SK-N-SH (cell line): Measurements from ENCODE around the gene TRDMT1. TPM values are rescaled to one million over a fixed set of nuclear protein-coding genes. Genes with fewer than 3 reads are reported as not detected.

Source experiments
- CTCF ChIA-PET: fragments of 300-600, 350-600 bp; formaldehyde crosslinking; extraction: SDS; loops from one replicate; lab custom pipeline; 2021; lab: Yijun Ruan, JAX
- POLR2A ChIA-PET: fragments of 350-600 bp; sonication (Branson Sonifier 250); formaldehyde crosslinking; extraction: SDS; loops from one replicate; lab custom pipeline; 2020; ENCODE audit warnings: antibody characterized with exemption, inconsistent platforms; lab: Yijun Ruan, JAX
- DNase-seq: peaks from one replicate; pipeline ENCODE4 v3.0.0; 2012
- H2AFZ ChIP-seq: fragments of 200-600 bp; sonication (generic); 2 replicates; pipeline ENCODE4 v1.8.1; 2016; ENCODE audit warnings: antibody characterized with exemption, mild to moderate bottlenecking, low read depth
- H3F3A ChIP-seq: fragments of 200-600 bp; sonication (generic); replicated peaks from 2 replicates; pipeline ENCODE3; 2016; ENCODE audit warnings: antibody characterized with exemption, mild to moderate bottlenecking; ENCODE audit not compliant: insufficient read depth
- H3K27ac ChIP-seq, 2 experiments: fragments of 200-500 bp in 1 of 2; fragments of 200-600 bp in 1 of 2; sonication (Bioruptor generic) in 1 of 2; sonication (generic), shearing (Covaris generic) in 1 of 2; 2 replicates each; pipeline versions ENCODE4 v1.5.1 to v1.6.1; 2014 to 2016; ENCODE audit warnings: low read depth in 2 of 2, inconsistent platforms in 1 of 2, low read length in 1 of 2, mild to moderate bottlenecking in 1 of 2, mixed read lengths in 1 of 2
- H3K27me3 ChIP-seq: fragments of 200-600 bp; sonication (generic), shearing (Covaris generic); 2 replicates; pipeline ENCODE4 v1.6.1; 2016; ENCODE audit warnings: mixed run types; ENCODE audit not compliant: insufficient read depth
- H3K36me3 ChIP-seq, 2 experiments: fragments of 200-500 bp in 1 of 2; fragments of 200-600 bp in 1 of 2; sonication (Bioruptor generic) in 1 of 2; sonication (generic) in 1 of 2; replicated peaks in 1 of 2; 2 replicates each; pipeline versions ENCODE3 to v1.5.1; 2014 to 2016; ENCODE audit warnings: low read length in 1 of 2, mild to moderate bottlenecking in 1 of 2; ENCODE audit not compliant: insufficient read depth in 2 of 2, control insufficient read depth in 1 of 2
- H3K4me1 ChIP-seq, 2 experiments: fragments of 200-500 bp in 1 of 2; fragments of 200-600 bp in 1 of 2; sonication (Bioruptor generic) in 1 of 2; sonication (generic), shearing (Covaris generic) in 1 of 2; 2 replicates each; pipeline versions ENCODE4 v1.5.1 to v1.6.1; 2014 to 2016; ENCODE audit warnings: low read depth in 1 of 2, low read length in 1 of 2, mixed run types in 1 of 2; ENCODE audit not compliant: insufficient read depth in 2 of 2, control insufficient read depth in 1 of 2
- H3K4me2 ChIP-seq: fragments of 200-600 bp; sonication (generic), shearing (Covaris generic); 2 replicates; pipeline ENCODE4 v1.6.1; 2017; ENCODE audit warnings: mixed run types
- H3K4me3 ChIP-seq, 2 experiments: fragments of 200-500 bp in 1 of 2; fragments of 200-600 bp in 1 of 2; sonication (Bioruptor generic) in 1 of 2; sonication (generic), shearing (Covaris generic) in 1 of 2; 2 replicates each; pipeline versions ENCODE4 v1.5.1 to v1.8.1; 2014 to 2016; ENCODE audit warnings: low read depth in 2 of 2, inconsistent platforms in 1 of 2, low read length in 1 of 2, mild to moderate bottlenecking in 1 of 2, mixed read lengths in 1 of 2, moderate library complexity in 1 of 2
- H3K79me2 ChIP-seq: fragments of 200-600 bp; sonication (generic); 2 replicates; pipeline ENCODE4 v1.8.1; 2017; ENCODE audit warnings: mild to moderate bottlenecking; ENCODE audit not compliant: insufficient read depth
- H3K9ac ChIP-seq: fragments of 200-600 bp; sonication (generic); 2 replicates; pipeline ENCODE4 v1.6.1; 2017; ENCODE audit warnings: mixed run types
- H3K9me2 ChIP-seq: fragments of 200-600 bp; sonication (generic); 2 replicates; pipeline ENCODE4 v1.6.1; 2017; ENCODE audit warnings: mixed run types
- H3K9me3 ChIP-seq: fragments of 200-600 bp; sonication (generic); 2 replicates; pipeline ENCODE4 v1.6.1; 2017; ENCODE audit warnings: mixed run types, mild to moderate bottlenecking, moderate library complexity
- H4K20me1 ChIP-seq: fragments of 200-600 bp; sonication (generic); 2 replicates; pipeline ENCODE4 v1.6.1; 2017; ENCODE audit warnings: mild to moderate bottlenecking, mixed run types; ENCODE audit not compliant: insufficient read depth
- CHD2 ChIP-seq: fragments of 150-350 bp; IDR thresholded peaks from 2 replicates; pipeline ENCODE4 v1.6.1; 2018; ENCODE audit warnings: low read length; ENCODE audit not compliant: partially characterized antibody
- EP300 ChIP-seq, 2 experiments: IDR thresholded peaks; 2 replicates each; pipeline versions ENCODE4 v1.4.0 to v1.6.1; 2012; ENCODE audit warnings: borderline replicate concordance in 1 of 2, low read depth in 1 of 2, low read length in 1 of 2
- EZH2phosphoT487 ChIP-seq: fragments of 200-600 bp; sonication (generic); IDR thresholded peaks from 2 replicates; pipeline ENCODE4 v1.6.1; 2017; ENCODE audit warnings: low read depth, mixed run types, mild to moderate bottlenecking, antibody characterized with exemption, moderate library complexity, borderline replicate concordance
- FOSL2 ChIP-seq: IDR thresholded peaks from 2 replicates; pipeline ENCODE4 v1.4.0; 2012; ENCODE audit warnings: low read depth, mild to moderate bottlenecking, moderate library complexity, borderline replicate concordance
- FOXM1 ChIP-seq: IDR thresholded peaks from 2 replicates; pipeline ENCODE4 v1.4.0; 2012; ENCODE audit warnings: low read depth, mild to moderate bottlenecking
- GABPA ChIP-seq: IDR thresholded peaks from 2 replicates; pipeline ENCODE4 v1.4.0; 2012; ENCODE audit warnings: low read depth, mild to moderate bottlenecking
- JUND ChIP-seq: IDR thresholded peaks from 2 replicates; pipeline ENCODE4 v1.4.0; 2012
- NFIC ChIP-seq: IDR thresholded peaks from 2 replicates; pipeline ENCODE4 v1.4.0; 2012; ENCODE audit warnings: borderline replicate concordance
- NRF1 ChIP-seq: IDR thresholded peaks from 2 replicates; pipeline ENCODE4 v1.6.1; 2012; ENCODE audit warnings: low read depth, mild to moderate bottlenecking, low read length
- RAD21 ChIP-seq: IDR thresholded peaks from 2 replicates; pipeline ENCODE4 v1.6.1; 2012; ENCODE audit warnings: mild to moderate bottlenecking, low read length
- RCOR1 ChIP-seq: fragments of 150-350 bp; IDR thresholded peaks from 2 replicates; pipeline ENCODE4 v1.6.1; 2017; ENCODE audit warnings: antibody characterized with exemption, low read length
- RFX5 ChIP-seq: IDR thresholded peaks from 2 replicates; pipeline ENCODE4 v1.6.1; 2012; ENCODE audit warnings: mild to moderate bottlenecking, improper control_type of control experiment, low read length
- RXRA ChIP-seq: IDR thresholded peaks from 2 replicates; pipeline ENCODE4 v1.4.0; 2012; ENCODE audit warnings: low read depth, mild to moderate bottlenecking, borderline replicate concordance
- SIN3A ChIP-seq: IDR thresholded peaks from 2 replicates; pipeline ENCODE4 v1.6.1; 2012; ENCODE audit warnings: low read depth, mild to moderate bottlenecking, low read length, moderate library complexity, borderline replicate concordance
- TEAD4 ChIP-seq: IDR thresholded peaks from 2 replicates; pipeline ENCODE4 v1.4.0; 2012; ENCODE audit warnings: mild to moderate bottlenecking, borderline replicate concordance; ENCODE audit not compliant: insufficient read depth
- WGBS: methylation state at CpG from one replicate; pipeline ENCODE4 v1.1.6; 2017; ENCODE audit warnings: low lambda C conversion rate; 5-methylcytosine and 5-hydroxymethylcytosine counted together
- polyA plus RNA-seq, 3 experiments: library from polyadenylated mRNA; depleted of rRNA; stranded (reverse); fragments of >200 nt; gene quantifications; 2 replicates each; pipeline ENCODE4 v1.2.3, GENCODE V29; 2012
- TF ChIP-seq, protein P1 (sequence below): IDR thresholded peaks from 2 replicates; pipeline ENCODE4 v1.4.0; 2012; ENCODE audit warnings: low read depth, borderline replicate concordance
- TF ChIP-seq, protein P2 (sequence below): IDR thresholded peaks from 2 replicates; pipeline ENCODE4 v1.4.0; 2012; ENCODE audit warnings: low read depth
- TF ChIP-seq, protein P3 (sequence below): IDR thresholded peaks from 2 replicates; pipeline ENCODE4; 2012
- TF ChIP-seq, protein P4 (sequence below): IDR thresholded peaks from 2 replicates; pipeline ENCODE4 v1.4.0; 2012; ENCODE audit warnings: low read depth, borderline replicate concordance

Gene TRDMT1
- polyA plus RNA-seq, 1 of the 3 experiments (the other 2 are of a cell fraction), result 3.1 TPM

DNA sequence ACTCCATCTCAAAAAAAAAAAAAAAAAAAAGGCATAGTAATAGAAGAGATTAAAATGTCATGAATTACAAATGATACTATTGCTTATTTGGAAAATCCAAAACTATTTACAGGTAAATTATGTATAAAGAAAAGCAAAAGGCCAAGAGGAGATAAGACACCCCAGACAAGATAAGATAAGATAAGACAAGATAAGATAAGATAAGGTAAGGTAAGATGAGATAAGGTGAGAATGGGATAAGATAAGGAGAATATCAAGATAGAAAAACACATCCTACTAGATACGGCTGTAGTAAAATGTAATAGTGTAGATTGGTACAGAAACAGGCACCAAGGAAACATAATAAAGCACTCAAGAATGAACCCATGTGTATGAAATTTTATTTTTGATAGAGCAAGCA is 47.5 kb upstream of the TRDMT1 start:
- ChIA-PET POLR2A (no interaction called here), CTCF (no interaction called here)
- no peak for DNase-seq
- Histone ChIP-seq H2AFZ (no peak overlapping the region), H3F3A (peaks cover 3% of the 10 kb centered on the region), H3K79me2 (no peaks in the 10 kb centered on the region), H4K20me1 (no peaks in the 10 kb centered on the region), H3K27ac (no peak overlapping the region), H3K4me2 (no peak overlapping the region), H3K9me2 (no peaks in the 10 kb centered on the region), H3K9ac (no peak overlapping the region), H3K27me3 (no peaks in the 10 kb centered on the region), H3K4me1 (no peaks in the 10 kb centered on the region), H3K4me3 (no peak overlapping the region), H3K9me3 (no peaks in the 10 kb centered on the region), H3K36me3 (no peaks in the 10 kb centered on the region)
- 92% methylated on average over 1 of the region's 1 CpG for WGBS
- TF ChIP-seq, protein P1, sequence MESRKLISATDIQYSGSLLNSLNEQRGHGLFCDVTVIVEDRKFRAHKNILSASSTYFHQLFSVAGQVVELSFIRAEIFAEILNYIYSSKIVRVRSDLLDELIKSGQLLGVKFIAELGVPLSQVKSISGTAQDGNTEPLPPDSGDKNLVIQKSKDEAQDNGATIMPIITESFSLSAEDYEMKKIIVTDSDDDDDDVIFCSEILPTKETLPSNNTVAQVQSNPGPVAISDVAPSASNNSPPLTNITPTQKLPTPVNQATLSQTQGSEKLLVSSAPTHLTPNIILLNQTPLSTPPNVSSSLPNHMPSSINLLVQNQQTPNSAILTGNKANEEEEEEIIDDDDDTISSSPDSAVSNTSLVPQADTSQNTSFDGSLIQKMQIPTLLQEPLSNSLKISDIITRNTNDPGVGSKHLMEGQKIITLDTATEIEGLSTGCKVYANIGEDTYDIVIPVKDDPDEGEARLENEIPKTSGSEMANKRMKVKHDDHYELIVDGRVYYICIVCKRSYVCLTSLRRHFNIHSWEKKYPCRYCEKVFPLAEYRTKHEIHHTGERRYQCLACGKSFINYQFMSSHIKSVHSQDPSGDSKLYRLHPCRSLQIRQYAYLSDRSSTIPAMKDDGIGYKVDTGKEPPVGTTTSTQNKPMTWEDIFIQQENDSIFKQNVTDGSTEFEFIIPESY, result no peak
- TF ChIP-seq JUND, result no peak
- no peak for TF ChIP-seq RAD21
- TF ChIP-seq, protein P2, sequence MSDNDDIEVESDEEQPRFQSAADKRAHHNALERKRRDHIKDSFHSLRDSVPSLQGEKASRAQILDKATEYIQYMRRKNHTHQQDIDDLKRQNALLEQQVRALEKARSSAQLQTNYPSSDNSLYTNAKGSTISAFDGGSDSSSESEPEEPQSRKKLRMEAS, result no peak
- TF ChIP-seq, protein P3, sequence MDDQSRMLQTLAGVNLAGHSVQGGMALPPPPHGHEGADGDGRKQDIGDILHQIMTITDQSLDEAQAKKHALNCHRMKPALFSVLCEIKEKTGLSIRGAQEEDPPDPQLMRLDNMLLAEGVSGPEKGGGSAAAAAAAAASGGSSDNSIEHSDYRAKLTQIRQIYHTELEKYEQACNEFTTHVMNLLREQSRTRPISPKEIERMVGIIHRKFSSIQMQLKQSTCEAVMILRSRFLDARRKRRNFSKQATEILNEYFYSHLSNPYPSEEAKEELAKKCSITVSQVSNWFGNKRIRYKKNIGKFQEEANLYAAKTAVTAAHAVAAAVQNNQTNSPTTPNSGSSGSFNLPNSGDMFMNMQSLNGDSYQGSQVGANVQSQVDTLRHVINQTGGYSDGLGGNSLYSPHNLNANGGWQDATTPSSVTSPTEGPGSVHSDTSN, result no peak
- no peak for TF ChIP-seq RXRA
- TF ChIP-seq, protein P4, sequence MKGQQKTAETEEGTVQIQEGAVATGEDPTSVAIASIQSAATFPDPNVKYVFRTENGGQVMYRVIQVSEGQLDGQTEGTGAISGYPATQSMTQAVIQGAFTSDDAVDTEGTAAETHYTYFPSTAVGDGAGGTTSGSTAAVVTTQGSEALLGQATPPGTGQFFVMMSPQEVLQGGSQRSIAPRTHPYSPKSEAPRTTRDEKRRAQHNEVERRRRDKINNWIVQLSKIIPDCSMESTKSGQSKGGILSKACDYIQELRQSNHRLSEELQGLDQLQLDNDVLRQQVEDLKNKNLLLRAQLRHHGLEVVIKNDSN, result no peak
- TF ChIP-seq NFIC, result no peak
- no peak for TF ChIP-seq NRF1
- no peak for TF ChIP-seq GABPA
- TF ChIP-seq TEAD4, result no peak
- no peak for TF ChIP-seq EP300 (IDR thresholded peaks at IDR 0.05; ENCODE audit: borderline replicate concordance in 1 of 2, low read depth in 1 of 2, low read length in 1 of 2)
- no peak for TF ChIP-seq EZH2phosphoT487
- TF ChIP-seq RCOR1, result no peak

DNA sequence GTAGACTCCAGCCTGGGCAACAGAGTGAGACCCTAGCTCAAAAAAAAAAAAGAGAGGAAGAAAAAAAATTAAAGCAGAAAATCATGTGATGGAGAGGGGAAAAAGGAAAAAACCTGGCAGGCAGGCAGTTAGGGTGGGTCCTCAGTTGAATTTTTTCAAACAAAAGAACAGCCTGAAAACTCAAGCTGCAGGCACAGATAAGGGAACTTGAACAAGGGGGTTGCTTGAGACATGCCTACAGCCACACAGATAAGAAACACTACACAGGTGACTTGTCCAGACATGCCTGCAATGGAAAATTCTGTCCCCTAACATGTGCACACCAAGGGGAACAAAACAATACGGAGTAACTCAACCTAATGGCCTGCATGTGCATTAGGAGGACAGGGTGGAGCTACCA is 45.7 kb upstream of the TRDMT1 start:
- H3F3A ChIP-seq, result peaks cover 3% of the 10 kb centered on the region
- POLR2A ChIA-PET, result no interaction called here
- H3K4me3 ChIP-seq, result no peak overlapping the region
- no peak overlapping the region for H3K4me2 ChIP-seq
- CTCF ChIA-PET, result interaction anchor here (1.0 to 1.3 kb wide), 3 partner anchors 10 to 17 kb away, joined by 3 to 4 read pairs (median 3); no protein-coding TSS in a partner anchor
- H4K20me1 ChIP-seq, result no peaks in the 10 kb centered on the region
- no peaks in the 10 kb centered on the region for H3K79me2 ChIP-seq
- no peak for TF ChIP-seq RFX5
- TF ChIP-seq NFIC, result no peak
- TF ChIP-seq RXRA, result no peak
- no peak for TF ChIP-seq RCOR1
- TF ChIP-seq FOXM1, result no peak
- TF ChIP-seq CHD2, result no peak
- TF ChIP-seq FOSL2, result no peak
- no peak for TF ChIP-seq TEAD4
- TF ChIP-seq, protein P1, result no peak
- no peak for TF ChIP-seq SIN3A
- no peak for TF ChIP-seq EP300 (IDR thresholded peaks at IDR 0.05; ENCODE audit: borderline replicate concordance in 1 of 2, low read depth in 1 of 2, low read length in 1 of 2)
- TF ChIP-seq NRF1, result no peak
- 93% methylated on average over 1 of the region's 1 CpG for WGBS
- H3K9ac ChIP-seq, result no peak overlapping the region
- no peaks in the 10 kb centered on the region for H3K4me1 ChIP-seq
- no peak for DNase-seq
- H3K9me3 ChIP-seq, result no peaks in the 10 kb centered on the region
- H2AFZ ChIP-seq, result no peak overlapping the region
- no peaks in the 10 kb centered on the region for H3K27me3 ChIP-seq
- H3K27ac ChIP-seq, result no peak overlapping the region
- no peaks in the 10 kb centered on the region for H3K9me2 ChIP-seq
- no peaks in the 10 kb centered on the region for H3K36me3 ChIP-seq
